Lower leg skin (tissue), 4 donors: Measurements from ENCODE around the gene BNC1. TPM values are rescaled to one million over a fixed set of nuclear protein-coding genes. Genes with fewer than 3 reads are reported as not detected.

Source experiments
- DNase-seq, 2 donors: peaks; one replicate each; pipeline ENCODE4 v3.0.0-alpha.2; 2019; ENCODE audit warnings: low spot score in 2 of 2
- H3K4me3 ChIP-seq: fragments of 200-600 bp; sonication (generic); 2 replicates; pipeline ENCODE4 v1.5.1; 2017; ENCODE audit warnings: mild to moderate bottlenecking, low read depth; ENCODE audit not compliant: poor library complexity, severe bottlenecking
- CTCF ChIP-seq, 3 donors: fragments of 450-650 bp; IDR thresholded peaks; one replicate each; pipeline ENCODE4 v1.5.1; 2016; ENCODE audit warnings: antibody characterized with exemption in 3 of 3, mild to moderate bottlenecking in 3 of 3, moderate library complexity in 2 of 3
- POLR2A ChIP-seq, 2 donors: fragments of 450-650 bp; IDR thresholded peaks; one replicate each; pipeline ENCODE4 v1.6.1; 2016 to 2017; ENCODE audit warnings: antibody characterized with exemption in 2 of 2, mild to moderate bottlenecking in 1 of 2, moderate library complexity in 1 of 2
- WGBS, 2 donors: methylation state at CpG; one replicate each; pipeline ENCODE4 v1.1.5; 2018; 5-methylcytosine and 5-hydroxymethylcytosine counted together
- intact Hi-C: fragments of 100-400 bp; cut with DNase I; formaldehyde crosslinking; loops from one replicate; pipeline ENCODE4 v1.15.0; 2023; ENCODE audit warnings: low total_unique reads
- total RNA-seq, 4 donors: library from RNA; depleted of rRNA; stranded (reverse); fragments of >200 nt; gene quantifications; one replicate each; pipeline ENCODE4 v1.1.0, GENCODE V29; 2016

Gene BNC1
- total RNA-seq, 4 donors from 2014 or later: 26.2 to 31.6 (median 28.8) TPM

GRCh38 chr15:83293201-83293600 lies 8.7 kb upstream of the BNC1 start:
- no peak for TF ChIP-seq CTCF (IDR thresholded peaks at IDR 0.05)
- TF ChIP-seq POLR2A (IDR thresholded peaks at IDR 0.05): no peak
- 48 to 49% methylated on average over 1 of the region's 1 CpG for WGBS, 2 donors
- H3K4me3 ChIP-seq: no peak overlapping the region
- intact Hi-C loops: no loop called here
- no peak for DNase-seq

GRCh38 chr15:83292317-83292716 lies 7.9 kb upstream of the BNC1 start:
- TF ChIP-seq POLR2A (IDR thresholded peaks at IDR 0.05) (no peak), CTCF (IDR thresholded peaks at IDR 0.05) (no peak)
- DNase-seq: no peak
- H3K4me3 ChIP-seq: no peak overlapping the region
- WGBS, 2 donors: 40 to 45% methylated on average over 5 of the region's 5 CpGs
- intact Hi-C loops: no loop called here

- 86 to 90% methylated on average over 4 of the region's 4 CpGs for WGBS, 2 donors
- H3K4me3 ChIP-seq: no peak overlapping the region
- intact Hi-C loops: no loop called here
- no peak for TF ChIP-seq POLR2A (IDR thresholded peaks at IDR 0.05)
- no peak for TF ChIP-seq CTCF (IDR thresholded peaks at IDR 0.05)
- no peak for DNase-seq
Observed at GRCh38 chr15:83290236-83290635, 5.8 kb upstream of the BNC1 start.

- TF ChIP-seq POLR2A (IDR thresholded peaks at IDR 0.05): no peak
- no peak for TF ChIP-seq CTCF (IDR thresholded peaks at IDR 0.05)
- 56 to 68% methylated on average over 1 of the region's 1 CpG for WGBS, 2 donors
- intact Hi-C loops: no loop called here
Observed at GRCh38 chr15:83289160-83289559, 4.7 kb upstream of the BNC1 start.

GRCh38 chr15:83288381-83288801 lies 3.9 kb upstream of the BNC1 start:
- DNase-seq: no peak
- WGBS, 2 donors: 39 to 57% methylated on average over 4 to 6 of the region's 7 CpGs
- TF ChIP-seq POLR2A (IDR thresholded peaks at IDR 0.05) (no peak), CTCF (IDR thresholded peaks at IDR 0.05) (no peak)
- no peak overlapping the region for H3K4me3 ChIP-seq
- intact Hi-C loops: no loop called here

More at GRCh38 chr15:83289160-83289559, 4.7 kb upstream of the BNC1 start:
- no peak overlapping the region for H3K4me3 ChIP-seq
- DNase-seq: no peak

- no peak overlapping the region for H3K4me3 ChIP-seq
- intact Hi-C loops: no loop called here
- DNase-seq: peak in 1 of 2 donors; percentile 36
- TF ChIP-seq CTCF (IDR thresholded peaks at IDR 0.05) (no peak), POLR2A (IDR thresholded peaks at IDR 0.05) (no peak)
- WGBS, 2 donors: 24 to 39% methylated on average over 3 of the region's 3 CpGs
Observed at GRCh38 chr15:83287541-83288027, 3.1 kb upstream of the BNC1 start.
